SK-N-MC (cell line): ENCODE data around the gene DNAH17.

Experiments
- EZH2 ChIP-seq: fragments of 200-600 bp; sonication (generic); IDR thresholded peaks from one replicate; pipeline ENCODE4 v1.6.1; 2017; ENCODE audit warnings: antibody characterized with exemption
- POLR2AphosphoS5 ChIP-seq: IDR thresholded peaks from 2 replicates; pipeline ENCODE4 v1.6.1; 2012; ENCODE audit warnings: mild to moderate bottlenecking, low read depth, low read length, borderline replicate concordance

DNA sequence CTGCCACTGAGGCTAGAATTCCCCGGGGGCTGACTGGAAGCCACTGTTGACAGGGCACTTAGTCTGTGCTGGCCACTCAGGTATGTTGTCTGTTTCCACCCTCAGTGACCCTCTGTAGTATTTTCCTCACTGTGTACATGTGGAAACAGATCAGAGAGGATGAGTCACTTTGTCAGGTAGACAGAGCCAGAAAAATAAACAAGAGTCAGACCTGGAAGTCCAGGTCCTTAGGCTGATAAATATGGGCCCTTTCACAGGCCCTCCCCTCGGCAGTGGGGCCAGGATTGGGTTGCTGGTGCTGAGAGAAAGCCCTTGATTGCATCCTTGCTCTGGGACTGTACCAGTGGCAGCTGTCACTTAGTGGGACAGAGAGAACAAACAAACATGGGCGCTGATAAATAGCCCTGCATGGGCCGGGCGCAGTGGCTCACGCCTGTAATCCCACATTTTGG lies 177.5 kb downstream of the DNAH17 start:
- TF ChIP-seq EZH2 (no peak), POLR2AphosphoS5 (no peak)
